PC-3 (cell line): ENCODE measurements around the gene PHF11.

Experiments
- EZH2 ChIP-seq: fragments of 300-600 bp; sonication (generic); IDR thresholded peaks from one replicate; pipeline ENCODE4 v1.6.1; 2017; ENCODE audit warnings: antibody characterized with exemption, mild to moderate bottlenecking, low read length; ENCODE audit not compliant: unreplicated experiment
- EZH2phosphoT487 ChIP-seq: fragments of 300-600 bp; sonication (generic); IDR thresholded peaks from 2 replicates; pipeline ENCODE4 v1.6.1; 2018; ENCODE audit warnings: mild to moderate bottlenecking, antibody characterized with exemption, low read length, borderline replicate concordance
- TF ChIP-seq, protein P1 (sequence below): fragments of 300-600 bp; sonication (generic); conservative IDR thresholded peaks from 2 replicates; pipeline ENCODE4 v1.5.1; 2017; ENCODE audit warnings: antibody characterized with exemption, low read depth, mild to moderate bottlenecking, low read length

DNA sequence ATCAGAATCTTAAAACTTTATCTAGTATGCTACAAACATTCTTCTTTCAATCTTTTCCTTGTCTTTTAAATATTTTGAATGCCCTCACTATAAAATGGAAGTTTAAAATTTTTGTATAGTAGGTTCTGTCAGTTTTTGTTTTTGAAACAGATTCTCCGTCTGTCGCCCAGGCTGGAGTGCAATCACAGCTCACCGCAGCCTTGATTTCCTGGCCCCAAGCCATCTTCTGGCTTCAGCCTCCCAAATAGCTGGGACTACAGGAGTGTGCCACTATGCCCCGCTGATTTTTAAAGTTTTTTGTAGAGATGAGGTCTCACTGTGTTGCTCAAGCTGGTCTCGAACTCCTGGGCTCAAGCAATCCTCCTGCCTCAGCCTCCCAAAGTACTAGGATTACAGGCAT is 20.7 kb downstream of the PHF11 start:
- no peak for TF ChIP-seq EZH2phosphoT487
- TF ChIP-seq, protein P1, sequence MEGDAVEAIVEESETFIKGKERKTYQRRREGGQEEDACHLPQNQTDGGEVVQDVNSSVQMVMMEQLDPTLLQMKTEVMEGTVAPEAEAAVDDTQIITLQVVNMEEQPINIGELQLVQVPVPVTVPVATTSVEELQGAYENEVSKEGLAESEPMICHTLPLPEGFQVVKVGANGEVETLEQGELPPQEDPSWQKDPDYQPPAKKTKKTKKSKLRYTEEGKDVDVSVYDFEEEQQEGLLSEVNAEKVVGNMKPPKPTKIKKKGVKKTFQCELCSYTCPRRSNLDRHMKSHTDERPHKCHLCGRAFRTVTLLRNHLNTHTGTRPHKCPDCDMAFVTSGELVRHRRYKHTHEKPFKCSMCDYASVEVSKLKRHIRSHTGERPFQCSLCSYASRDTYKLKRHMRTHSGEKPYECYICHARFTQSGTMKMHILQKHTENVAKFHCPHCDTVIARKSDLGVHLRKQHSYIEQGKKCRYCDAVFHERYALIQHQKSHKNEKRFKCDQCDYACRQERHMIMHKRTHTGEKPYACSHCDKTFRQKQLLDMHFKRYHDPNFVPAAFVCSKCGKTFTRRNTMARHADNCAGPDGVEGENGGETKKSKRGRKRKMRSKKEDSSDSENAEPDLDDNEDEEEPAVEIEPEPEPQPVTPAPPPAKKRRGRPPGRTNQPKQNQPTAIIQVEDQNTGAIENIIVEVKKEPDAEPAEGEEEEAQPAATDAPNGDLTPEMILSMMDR = no peak
- TF ChIP-seq EZH2 = no peak
